Measurements from ENCODE around the gene APOA1.

- no peak for TF ChIP-seq SPI1 (IDR thresholded peaks at IDR 0.05; ENCODE audit: low read depth, low read length)
- TF ChIP-seq POLR2A (IDR thresholded peaks at IDR 0.05; ENCODE audit: low read depth, low read length): no peak
- TF ChIP-seq TAF1 (IDR thresholded peaks at IDR 0.05; ENCODE audit: low read depth, low read length): no peak
- TF ChIP-seq POLR2AphosphoS5 (IDR thresholded peaks at IDR 0.05; ENCODE audit: low read depth, low read length): no peak
Measured at GRCh38 chr11:116832350-116833290, 4.8 kb downstream of the APOA1 start.

Measured in GM12891 (cell line).